NCI-H146 treated with DMSO at 0.1 percent for 48 hours (cell line): ENCODE results near the gene RAPH1.
A peak's percentile ranks its signal among the peaks of the same experiment; 100 is the strongest.

ENCODE experiments used
- DNase-seq: peaks from one replicate; lab custom pipeline; 2025; ENCODE audit not compliant: unreplicated experiment; lab: John Stamatoyannopoulos, UW

Gene RAPH1

DNA sequence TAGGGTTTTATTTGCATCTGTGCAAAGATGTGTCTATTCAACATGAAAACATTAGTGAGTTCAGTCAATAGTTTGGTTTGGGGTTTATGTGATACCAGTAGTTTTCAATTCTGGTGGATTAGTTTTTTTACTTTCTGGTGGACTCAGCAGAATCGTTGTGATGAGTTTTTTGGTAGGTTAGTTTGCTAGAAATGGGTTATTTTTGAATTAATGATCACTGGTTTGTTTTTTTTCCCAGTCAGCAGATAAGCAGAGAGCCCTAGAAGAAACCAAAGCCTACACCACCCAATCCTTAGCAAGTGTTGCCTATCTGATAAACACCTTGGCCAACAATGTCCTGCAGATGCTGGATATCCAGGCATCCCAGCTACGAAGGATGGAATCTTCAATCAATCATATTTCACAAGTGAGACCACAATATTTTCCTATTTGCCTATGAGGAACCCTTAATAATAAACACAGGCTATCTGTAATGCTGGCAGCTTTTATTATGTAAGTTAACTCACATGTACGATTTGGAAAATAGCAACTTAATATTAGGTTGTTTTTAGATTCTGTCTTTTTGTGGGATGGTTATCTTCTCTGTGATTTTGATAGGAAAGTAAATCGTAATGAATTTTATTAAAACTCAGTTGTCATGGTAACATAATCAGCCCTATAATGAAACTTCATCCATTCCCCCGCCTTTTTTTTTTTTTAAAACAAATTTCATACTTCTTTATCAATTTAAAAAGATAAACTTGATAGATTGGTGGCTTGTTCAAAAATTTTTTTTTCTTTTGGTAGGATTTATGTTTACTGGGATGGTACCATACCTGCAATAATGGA, 168.2 kb downstream of the RAPH1 start:
- no peak for DNase-seq

DNA sequence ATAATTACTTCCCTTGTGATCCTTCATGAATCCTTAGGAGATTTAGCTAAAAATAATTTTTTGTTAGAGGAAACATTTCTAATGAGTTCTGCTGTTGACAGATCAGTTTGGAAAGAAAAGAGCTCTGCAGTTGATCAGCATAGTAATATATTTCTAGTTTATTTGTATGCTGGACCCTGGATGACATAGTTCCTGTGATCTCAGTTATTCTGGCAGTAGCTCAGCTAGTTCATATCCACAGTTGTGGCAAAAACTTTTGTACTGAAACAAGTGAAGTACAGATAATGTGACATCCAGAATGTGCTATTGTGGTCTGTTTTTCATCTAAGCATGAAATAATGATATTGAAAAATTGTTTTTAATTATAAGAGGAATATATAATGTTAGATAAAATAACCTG, 173.2 kb downstream of the RAPH1 start:
- no peak for DNase-seq

DNA sequence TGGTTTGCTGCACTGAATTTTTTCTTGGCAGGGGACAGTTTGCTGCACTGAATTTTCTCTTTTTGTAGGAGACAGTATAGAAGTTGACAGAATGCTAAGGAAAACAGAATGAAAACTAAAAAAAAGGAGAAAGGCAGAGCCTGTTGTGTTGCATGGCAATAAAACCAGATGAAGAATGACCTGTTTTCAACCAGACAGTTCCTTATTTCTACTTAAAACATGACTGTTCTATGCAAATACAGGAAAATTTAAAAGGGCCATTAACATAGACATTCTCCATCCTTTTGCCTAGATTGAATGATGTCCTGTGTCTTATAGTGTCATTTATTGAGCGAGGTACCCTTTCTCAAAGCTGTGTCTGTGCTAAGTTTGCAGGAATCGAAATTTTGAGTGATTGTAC, 173.6 kb downstream of the RAPH1 start:
- DNase-seq: no peak

DNA sequence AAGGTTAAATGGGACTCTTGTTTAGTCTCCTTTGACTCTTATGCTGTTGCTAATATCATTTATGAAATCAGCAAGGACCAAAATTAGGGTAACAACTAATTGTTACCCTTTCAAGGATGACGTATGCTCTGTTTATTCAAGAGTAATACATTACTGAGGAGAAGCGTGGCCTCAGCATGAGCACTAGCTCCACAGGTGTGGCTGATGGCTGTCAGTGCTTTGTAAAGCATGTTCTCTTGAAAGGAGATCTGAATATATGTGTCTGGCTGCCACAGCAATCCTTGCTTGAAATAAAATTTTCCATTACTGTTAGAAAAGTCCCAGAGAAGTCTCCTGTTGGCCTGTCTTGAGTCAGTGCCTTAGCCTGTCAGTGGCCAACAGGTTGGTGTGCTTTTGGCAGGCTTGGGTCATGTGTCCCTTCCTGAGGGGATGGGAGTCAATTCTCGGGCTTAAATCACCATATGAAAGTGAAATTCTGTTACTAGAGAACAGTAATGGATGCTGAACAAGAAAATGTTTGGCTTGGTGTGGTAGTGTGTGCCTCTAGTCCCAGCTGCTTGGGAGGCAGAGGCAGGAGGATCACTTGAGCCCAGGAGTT, 174.2 kb downstream of the RAPH1 start:
- DNase-seq: peak; percentile 50

DNA sequence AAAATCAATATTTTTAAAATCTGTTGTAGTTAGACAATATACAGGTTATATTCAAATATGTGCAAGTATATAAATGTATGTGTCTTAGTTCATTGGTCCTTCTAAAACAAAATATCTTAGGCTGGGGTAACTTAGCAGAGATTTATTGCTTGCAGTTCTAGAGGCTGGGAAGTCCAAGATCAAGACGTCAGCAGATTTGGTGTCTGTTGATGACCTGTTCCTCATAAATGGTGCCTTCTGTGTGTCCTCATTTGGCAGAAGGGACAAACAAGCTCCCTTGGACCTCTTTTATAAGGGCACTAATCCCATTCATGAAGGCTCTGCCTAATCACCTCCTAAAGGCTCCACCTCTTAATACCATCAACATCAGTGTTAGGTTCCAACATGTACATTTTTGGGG, 175.7 kb downstream of the RAPH1 start:
- DNase-seq: no peak

DNA sequence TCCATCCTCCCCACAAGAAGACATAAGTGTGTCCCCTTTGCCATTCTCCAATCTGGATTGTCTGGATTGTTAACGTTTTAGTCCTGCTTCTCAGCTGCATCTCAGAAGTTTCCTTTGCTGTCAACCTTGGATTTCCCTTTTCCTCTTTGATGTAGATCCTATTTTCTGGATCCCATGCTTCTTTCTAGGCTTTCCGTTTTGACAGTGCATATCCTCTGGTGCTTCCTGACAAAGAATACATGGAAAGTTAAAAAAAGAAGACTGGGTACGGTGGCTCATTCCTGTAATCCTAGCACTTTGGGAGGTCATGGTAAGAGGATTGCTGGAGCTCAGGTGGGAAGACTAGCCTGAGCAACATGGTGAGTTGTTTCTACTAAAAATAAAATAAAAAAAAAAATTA, 180.1 kb downstream of the RAPH1 start:
- no peak for DNase-seq

DNA sequence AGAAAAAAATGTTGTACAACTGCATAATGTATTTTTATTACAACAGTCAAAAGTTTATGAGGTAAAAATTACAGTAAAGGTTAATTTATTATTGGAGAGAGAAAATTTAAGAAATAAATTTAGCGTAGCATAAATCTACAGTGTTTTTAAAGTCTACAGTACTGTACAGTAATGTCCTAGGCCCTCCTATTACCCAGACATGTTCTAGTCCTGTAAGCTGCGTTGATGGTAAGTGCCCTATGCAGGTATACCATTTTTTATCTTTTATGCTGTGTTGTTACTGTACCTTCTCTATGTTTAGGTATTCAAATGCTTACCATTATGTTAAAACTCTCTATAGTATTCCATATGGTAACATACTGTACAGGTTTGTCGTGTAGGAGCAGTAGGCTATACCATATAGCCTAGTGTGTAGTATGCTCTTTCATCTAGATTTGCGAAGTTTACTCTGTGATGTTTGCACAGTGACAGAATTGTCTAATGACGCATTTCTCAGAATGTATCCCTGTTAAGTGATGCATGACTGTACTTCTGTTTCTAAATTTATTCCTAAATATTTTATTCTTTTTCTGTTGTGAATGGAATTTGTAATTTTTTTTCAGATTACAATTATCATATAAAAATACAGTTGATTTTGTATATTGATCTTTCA, 182.4 kb downstream of the RAPH1 start:
- DNase-seq: peak; percentile 15

DNA sequence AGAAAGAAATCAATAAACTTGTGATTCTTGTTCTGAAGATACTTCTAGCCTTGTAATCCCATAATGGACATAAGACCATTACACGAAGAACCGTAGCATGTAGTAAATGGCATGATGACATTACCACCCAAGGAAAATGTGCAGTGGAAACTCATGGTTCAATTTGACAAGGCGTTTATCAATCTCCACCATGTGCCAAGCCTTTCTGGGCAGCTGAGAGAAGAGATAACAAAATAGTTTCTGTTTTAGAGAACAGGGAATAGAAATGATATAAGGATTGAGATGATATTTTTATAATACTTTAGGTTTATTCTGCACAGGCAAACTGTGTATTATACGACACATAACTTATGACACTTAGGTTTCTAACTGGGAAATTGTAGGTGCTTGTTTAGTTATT, 187.7 kb downstream of the RAPH1 start:
- no peak for DNase-seq

DNA sequence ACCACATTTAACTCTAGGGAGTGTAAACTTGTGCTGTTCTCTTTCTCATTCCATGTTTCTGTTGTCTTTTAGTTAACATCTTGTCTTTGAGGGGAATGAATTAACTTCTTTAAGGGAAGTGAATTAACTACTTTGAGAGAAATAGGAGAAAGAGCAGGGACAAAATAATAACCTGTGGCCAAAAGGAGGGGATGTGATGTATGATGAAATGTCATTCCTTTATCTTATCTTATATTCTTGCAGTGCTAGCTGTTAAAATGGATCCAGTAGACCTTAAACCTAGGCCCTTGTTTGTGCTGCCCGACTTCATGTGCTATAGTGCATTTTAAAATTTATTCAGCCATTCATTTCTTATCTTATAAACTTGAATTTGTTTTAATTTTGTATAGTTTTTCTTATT, 188.5 kb downstream of the RAPH1 start:
- DNase-seq: no peak

DNA sequence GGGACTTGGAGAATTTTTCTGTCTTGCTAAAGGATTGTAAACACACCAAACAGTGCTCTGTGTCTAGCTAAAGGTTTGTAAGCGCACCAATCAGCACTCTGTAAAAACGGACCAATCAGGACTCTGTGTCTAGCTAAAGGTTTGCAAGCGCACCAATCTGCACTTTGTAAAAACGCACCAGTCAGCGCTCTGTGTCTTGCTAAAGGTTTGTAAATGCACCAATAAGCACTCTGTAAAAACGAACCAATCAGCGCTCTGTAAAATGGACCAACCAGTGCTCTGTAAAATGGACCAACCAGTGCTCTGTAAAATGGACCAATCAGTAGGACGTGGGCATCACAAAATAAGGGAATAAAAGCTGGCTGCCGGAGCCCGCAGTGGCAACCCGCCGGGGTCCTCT, 190.4 kb downstream of the RAPH1 start:
- DNase-seq: no peak
